ENCODE measurements around the gene GRID2.
"Not testable (repeated sequence)": the region's sequence is repeated elsewhere in the genome, so short reads cannot be mapped to it uniquely, and the experiment has no call there.

Gene GRID2

GRCh38 chr4:92305878-92306520, 2.2 kb downstream of the GRID2 start:
- DNase-seq: no peak

- no peak for DNase-seq
Measured at GRCh38 chr4:92307181-92307580, 3.4 kb downstream of the GRID2 start.

DNA sequence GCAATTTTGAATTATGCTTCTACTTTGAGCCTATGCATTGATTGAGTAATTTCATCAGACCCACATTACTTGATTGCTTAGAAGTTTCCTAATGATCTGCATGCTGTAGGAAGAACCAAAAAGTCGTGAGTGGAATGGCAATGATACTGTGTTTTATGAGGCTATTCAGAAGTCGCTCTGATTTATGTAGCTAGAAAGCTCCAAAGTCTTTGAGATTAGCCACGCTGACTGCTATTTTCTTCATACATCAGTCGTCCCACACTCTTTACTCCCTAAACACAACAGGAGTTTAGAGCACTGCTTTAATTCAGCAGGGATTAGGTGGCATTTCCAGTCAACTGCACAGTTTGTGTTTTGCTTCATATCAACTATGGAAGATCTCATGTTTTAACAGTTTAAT, 4.1 kb downstream of the GRID2 start:
- no peak for DNase-seq

DNA sequence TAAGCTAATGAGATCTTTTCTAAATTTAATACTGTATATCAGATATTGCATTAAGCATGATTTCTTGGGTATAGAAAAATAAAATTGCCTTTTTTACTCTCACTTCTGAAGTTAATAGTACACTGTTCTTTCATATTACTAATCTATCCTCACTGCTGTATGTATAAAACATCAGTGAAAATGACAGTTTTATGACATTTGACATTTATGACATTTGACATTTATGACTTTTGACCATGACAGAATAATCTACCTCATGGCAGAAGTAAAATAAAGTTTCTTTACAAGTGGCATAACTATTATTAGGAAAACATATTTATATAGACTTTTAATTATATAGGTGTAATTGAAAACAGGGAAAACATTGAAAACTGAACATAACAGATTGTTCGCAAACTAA, 13.3 kb downstream of the GRID2 start:
- DNase-seq: no peak

GRCh38 chr4:92328095-92328494, 24.3 kb downstream of the GRID2 start:
- DNase-seq: no peak

- DNase-seq: no peak
Measured at GRCh38 chr4:92333016-92333415, 29.2 kb downstream of the GRID2 start.

DNA sequence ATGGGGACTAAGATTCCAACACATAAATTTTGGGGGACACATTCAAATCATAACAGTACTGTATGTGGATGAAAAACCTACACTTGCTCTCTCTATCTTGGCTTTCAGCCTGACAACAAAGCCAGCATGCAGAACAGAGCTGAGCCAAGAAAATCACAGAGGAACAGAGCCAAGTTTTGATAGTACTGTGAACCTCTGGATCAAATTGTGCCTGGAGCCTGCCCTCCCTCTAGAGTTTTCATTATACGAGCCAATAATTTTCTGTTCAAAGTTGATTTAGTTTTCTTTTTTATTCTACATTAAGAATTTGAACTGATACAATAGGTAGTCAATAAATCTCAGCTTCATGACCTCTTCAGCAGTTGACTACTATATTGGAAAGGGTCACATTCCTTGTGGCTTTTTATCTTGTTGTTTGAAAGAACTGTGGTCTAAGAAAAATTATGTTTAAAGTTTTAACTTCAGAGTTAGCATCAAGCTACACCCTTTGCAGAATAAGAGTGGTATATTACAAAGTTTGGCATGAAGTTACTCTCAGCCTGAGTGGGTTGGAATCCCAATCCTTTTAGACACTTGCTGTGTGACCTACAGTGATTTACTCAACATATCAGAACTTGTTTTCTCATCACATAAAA, 31.1 kb downstream of the GRID2 start:
- DNase-seq: no peak

GRCh38 chr4:92339676-92340075, 35.9 kb downstream of the GRID2 start:
- no peak for DNase-seq

- no peak for DNase-seq
Measured at GRCh38 chr4:92344216-92344615, 40.5 kb downstream of the GRID2 start.

DNA sequence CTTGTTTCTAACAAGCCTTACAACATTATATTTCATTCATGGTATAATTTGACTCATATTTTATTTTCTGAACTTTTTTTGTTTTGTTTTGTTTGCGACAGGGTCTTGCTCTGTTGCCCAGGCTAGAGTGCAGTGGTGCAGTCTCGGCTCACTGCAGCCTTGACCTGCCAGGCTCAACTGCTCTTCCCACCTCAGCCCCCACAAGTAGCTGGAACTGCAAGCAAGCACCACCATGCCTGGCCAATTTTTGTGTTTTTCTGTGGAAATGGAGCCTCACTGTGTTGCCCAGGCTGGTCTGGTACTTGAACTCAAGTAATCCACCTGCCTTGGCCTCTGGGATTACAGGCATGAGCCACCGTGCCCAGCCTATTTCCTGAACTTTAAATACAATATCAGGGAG, 42.5 kb downstream of the GRID2 start:
- DNase-seq: no peak

DNA sequence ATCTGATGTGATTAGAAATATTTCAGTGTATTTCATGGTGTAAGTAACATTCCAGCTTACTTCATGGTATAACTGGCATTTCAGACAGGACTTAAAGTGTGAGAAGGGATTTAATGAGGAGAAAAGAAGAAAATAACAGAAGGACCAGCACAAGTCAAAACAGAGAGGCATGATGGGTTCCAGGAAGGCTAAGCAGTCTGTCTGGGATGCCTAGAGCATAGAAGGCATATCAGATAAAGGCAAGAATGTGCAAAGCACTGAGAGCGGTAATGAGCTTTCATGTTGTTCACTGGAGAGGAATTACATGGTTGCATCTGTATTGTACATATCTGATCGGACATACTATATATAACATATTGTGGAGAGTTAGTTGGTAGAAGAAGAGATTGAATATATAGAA, 54.2 kb downstream of the GRID2 start:
- DNase-seq: no peak

DNA sequence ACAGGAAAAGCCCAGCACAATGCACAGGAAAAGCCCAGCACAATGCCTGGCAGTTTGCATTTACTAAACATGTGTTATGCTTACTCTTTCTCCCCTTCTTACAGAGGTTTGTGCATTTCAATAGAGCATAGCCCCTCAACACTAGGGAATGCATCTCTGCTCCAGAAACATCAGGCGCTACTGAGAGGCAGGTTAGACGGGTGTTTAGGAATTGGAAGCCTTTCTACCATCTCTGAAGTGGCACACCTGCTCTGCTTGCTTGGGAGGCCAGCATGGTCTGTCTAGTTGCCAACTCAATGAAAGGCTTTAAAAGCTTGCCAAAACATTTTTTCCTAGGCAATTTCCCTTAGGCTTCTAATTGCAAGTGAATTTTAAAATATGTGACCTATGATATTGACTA, 55.7 kb downstream of the GRID2 start:
- DNase-seq: no peak

GRCh38 chr4:92362028-92362427, 58.3 kb downstream of the GRID2 start:
- no peak for DNase-seq

- DNase-seq: no peak
Measured at GRCh38 chr4:92368653-92369052, 64.9 kb downstream of the GRID2 start.

- DNase-seq: no peak
Measured at GRCh38 chr4:92381616-92382015, 77.8 kb downstream of the GRID2 start.

- DNase-seq: no peak
Measured at GRCh38 chr4:92382128-92382527, 78.4 kb downstream of the GRID2 start.

DNA sequence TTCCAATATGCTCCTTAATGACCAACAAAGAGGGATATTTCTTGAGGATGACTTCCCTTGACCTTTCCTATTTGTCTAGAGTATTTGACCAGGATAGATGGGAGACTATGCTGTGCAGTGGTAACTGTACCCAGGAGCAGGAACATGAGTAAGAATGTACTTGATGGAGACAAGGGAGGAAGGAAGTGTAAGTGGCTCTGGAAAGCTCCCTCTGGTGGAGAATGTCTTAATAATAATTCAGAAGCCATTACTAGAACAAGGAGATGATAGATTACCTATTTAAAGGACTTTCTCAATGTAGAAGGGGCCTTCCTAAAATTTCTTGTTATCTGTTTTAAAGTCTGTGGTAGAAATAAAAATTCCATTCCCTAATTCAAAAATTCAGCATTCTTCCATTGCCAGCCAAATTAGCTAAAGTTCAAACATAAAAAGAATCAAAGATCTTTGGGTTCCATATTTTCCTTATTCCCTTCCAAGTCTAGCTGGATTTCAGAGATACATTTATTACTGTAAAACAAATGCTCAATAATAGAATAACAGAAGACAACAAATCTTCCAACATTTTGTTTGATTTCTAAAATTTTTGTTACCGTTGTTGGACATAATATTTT, 83.8 kb downstream of the GRID2 start:
- peak; percentile 54 for DNase-seq

- no peak for DNase-seq
Measured at GRCh38 chr4:92399032-92399431, 95.3 kb downstream of the GRID2 start.

DNA sequence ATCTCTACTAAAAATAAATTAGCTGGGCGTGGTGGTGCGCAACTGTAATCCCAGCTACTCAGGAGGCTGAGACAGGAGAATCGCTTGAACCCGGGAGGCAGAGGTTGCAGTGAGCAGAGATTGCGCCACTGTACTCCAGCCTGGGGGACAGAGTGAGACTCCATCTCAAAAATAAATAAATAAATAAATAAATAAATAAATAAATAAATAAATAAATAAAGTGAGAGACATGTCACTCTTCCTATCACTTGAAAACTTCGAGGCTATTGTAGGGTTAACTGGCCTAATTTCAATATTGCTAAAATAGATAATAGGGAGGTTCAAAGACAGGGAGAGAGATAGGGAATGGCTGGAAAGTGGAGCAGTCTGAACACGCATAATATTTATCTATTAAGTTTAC, 99.8 kb downstream of the GRID2 start:
- not testable (repeated sequence) for DNase-seq

- no peak for DNase-seq
Measured at GRCh38 chr4:92406488-92406887, 102.7 kb downstream of the GRID2 start.

- no peak for DNase-seq
Measured at GRCh38 chr4:92421920-92422319, 118.2 kb downstream of the GRID2 start.

DNA sequence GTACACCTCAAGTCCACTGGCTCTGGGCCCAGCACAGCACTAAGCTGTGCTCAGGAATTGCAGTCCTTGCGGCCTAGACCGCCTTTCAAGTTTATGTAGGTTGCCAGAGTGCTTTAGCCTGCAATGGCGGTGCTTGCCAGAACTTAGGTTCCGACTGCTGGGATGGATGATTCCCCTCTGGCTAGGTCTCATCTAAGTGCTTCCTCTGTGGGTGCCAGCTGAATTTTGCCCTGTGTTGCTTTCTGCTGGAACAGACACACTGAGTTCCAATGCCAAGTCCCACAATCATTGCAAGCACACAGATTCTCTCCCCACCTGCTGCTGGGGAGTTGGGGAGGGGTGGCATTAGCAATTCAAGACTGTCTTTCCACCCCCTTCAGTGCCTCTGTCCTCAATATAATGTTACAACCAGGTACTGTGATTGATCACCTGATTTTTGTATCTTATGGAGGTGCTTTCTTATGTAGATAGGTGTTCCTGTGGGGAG, 129.5 kb downstream of the GRID2 start:
- DNase-seq: no peak

DNA sequence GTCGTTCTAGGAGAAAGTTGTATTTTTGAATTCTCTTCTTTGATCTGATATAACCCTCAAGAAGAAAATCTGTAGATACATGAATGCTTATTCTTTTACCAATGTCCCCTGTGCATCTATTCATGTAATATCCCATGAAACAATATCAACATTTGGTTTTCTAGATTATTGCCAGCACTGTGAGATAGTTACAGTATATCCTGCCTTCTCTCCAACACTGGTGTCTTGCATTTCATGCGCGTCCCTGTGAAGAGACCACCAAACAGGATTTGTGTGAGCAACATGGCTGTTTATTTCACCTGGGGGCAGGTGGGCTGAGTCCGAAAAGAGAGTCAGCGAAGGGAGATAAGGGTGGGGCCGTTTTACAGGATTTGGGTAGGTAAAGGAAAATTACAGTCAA, 135.0 kb downstream of the GRID2 start:
- DNase-seq: not testable (repeated sequence)

DNA sequence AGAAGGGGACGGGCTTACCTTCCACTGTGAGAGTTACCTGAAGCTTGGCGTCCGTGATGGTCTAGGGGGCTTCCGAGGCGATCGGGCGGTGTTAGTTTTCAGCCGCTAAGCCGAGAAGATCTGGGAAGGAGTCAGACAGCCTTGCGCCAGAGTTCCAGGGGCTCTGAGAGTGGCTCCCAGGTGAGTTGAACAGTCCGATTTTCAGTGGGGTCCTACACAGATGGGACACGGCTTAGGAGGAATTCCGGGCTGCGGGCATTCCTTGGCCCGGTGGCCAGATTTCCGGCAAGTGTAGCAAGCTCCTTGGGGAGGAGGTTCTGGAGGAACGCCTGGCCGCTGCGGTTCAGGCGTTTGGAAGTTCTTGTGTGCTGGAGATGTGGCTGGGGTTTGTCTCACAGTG, 138.4 kb downstream of the GRID2 start:
- not testable (repeated sequence) for DNase-seq

Measured in NCI-H187 treated with DMSO at 0.1 percent for 48 hours (cell line).